Measurements from ENCODE around the gene LIN7A.

DNA sequence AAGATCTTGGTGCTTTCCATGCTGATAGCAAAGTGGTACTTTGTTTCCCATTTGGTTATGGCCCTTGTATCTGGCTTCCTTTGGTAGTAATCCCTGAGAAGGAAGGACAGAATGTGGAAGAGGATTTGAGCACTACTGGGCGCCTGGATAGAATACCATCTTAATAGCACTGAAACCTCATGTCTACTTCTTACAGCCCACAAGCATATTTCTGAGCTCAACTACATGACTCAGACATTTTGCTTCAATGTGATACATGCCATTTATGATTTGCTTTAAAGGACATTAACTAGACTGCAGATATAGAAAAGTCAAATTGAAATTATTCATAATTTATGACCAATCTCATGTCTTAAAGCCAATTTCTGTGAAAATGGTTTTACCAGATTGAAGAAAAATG, 80.4 kb downstream of the LIN7A start:
- TF ChIP-seq POLR2A (IDR thresholded peaks at IDR 0.05; ENCODE audit: low read depth, low read length) (no peak), MAFK (IDR thresholded peaks at IDR 0.05; ENCODE audit: low read depth, low read length) (no peak), SMC3 (IDR thresholded peaks at IDR 0.05; ENCODE audit: low read depth, low read length) (no peak), MAZ (IDR thresholded peaks at IDR 0.05; ENCODE audit: borderline replicate concordance, low read depth, low read length) (no peak), RCOR1 (IDR thresholded peaks at IDR 0.05; ENCODE audit: insufficient replicate concordance, low read length) (no peak)
- TF ChIP-seq, protein P1, sequence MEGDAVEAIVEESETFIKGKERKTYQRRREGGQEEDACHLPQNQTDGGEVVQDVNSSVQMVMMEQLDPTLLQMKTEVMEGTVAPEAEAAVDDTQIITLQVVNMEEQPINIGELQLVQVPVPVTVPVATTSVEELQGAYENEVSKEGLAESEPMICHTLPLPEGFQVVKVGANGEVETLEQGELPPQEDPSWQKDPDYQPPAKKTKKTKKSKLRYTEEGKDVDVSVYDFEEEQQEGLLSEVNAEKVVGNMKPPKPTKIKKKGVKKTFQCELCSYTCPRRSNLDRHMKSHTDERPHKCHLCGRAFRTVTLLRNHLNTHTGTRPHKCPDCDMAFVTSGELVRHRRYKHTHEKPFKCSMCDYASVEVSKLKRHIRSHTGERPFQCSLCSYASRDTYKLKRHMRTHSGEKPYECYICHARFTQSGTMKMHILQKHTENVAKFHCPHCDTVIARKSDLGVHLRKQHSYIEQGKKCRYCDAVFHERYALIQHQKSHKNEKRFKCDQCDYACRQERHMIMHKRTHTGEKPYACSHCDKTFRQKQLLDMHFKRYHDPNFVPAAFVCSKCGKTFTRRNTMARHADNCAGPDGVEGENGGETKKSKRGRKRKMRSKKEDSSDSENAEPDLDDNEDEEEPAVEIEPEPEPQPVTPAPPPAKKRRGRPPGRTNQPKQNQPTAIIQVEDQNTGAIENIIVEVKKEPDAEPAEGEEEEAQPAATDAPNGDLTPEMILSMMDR (conservative IDR thresholded peaks at IDR 0.05; ENCODE audit: low read depth, low read length): no peak

All from IMR-90 (cell line).